Endothelial cell of umbilical vein (primary cell): ENCODE results near the gene LRRN3. TPM values are rescaled to one million over a fixed set of nuclear protein-coding genes. Genes with fewer than 3 reads are reported as not detected.

Experiments used
- BruUV-seq: library from RNA; stranded (reverse); fragments of 400-500 nt; replicated peaks from 2 replicates; lab custom pipeline; 2021; lab: Mats Ljungman, UMichigan
- CTCF ChIA-PET: fragments of 300-600, 350-600 bp; sonication (Branson Sonifier 250); formaldehyde crosslinking; loops from one replicate; lab custom pipeline; 2021; ENCODE audit warnings: antibody characterized with exemption, inconsistent platforms; lab: Charles Lee
- POLR2A ChIA-PET: fragments of 300-600, 350-600 bp; sonication (Branson Sonifier 250); formaldehyde crosslinking; loops from one replicate; lab custom pipeline; 2021; ENCODE audit warnings: antibody characterized with exemption, inconsistent platforms; lab: Charles Lee
- DNase-seq: peaks from one replicate; pipeline ENCODE4 v3.0.0-alpha.2; 2011; ENCODE audit warnings: low read depth, low spot score
- FAIRE-seq: peaks from 2 replicates; lab custom pipeline; 2011; peaks lifted over from hg19 to GRCh38; lab: Jason Lieb, UNC
- H2AFZ ChIP-seq: 2 replicates; pipeline ENCODE4 v1.6.0; 2012; ENCODE audit warnings: low read depth, low read length, control low read depth, inconsistent platforms
- H3K27ac ChIP-seq: 2 replicates; pipeline ENCODE4 v1.5.1; 2011; ENCODE audit warnings: low read depth, mild to moderate bottlenecking, control low read depth, low read length, moderate library complexity; ENCODE audit not compliant: insufficient read depth
- H3K27me3 ChIP-seq, 2 experiments: 2 replicates each; pipeline versions ENCODE4 v1.6.0 to v1.6.1; 2011; ENCODE audit warnings: low read length in 2 of 2, mixed read lengths in 1 of 2; ENCODE audit not compliant: control insufficient read depth in 2 of 2, insufficient read depth in 2 of 2
- H3K36me3 ChIP-seq, 2 experiments: 2 replicates in 1 of 2; 3 replicates in 1 of 2; pipeline ENCODE4 v1.5.1; 2011; ENCODE audit warnings: low read length in 2 of 2, mild to moderate bottlenecking in 1 of 2, moderate library complexity in 1 of 2; ENCODE audit not compliant: control insufficient read depth in 2 of 2, insufficient read depth in 2 of 2; ENCODE audit errors: extremely low read depth in 1 of 2
- H3K4me1 ChIP-seq: 3 replicates; pipeline ENCODE4 v1.5.1; 2011; ENCODE audit warnings: mild to moderate bottlenecking, low read length; ENCODE audit not compliant: control insufficient read depth, insufficient read depth; ENCODE audit errors: extremely low read depth
- H3K4me2 ChIP-seq: 2 replicates; pipeline ENCODE4 v1.6.1; 2011; ENCODE audit warnings: low read length, control low read depth, mixed read lengths; ENCODE audit not compliant: insufficient read depth
- H3K4me3 ChIP-seq, 3 experiments: fragments of 200-600 bp in 1 of 3; sonication (generic), shearing (Covaris generic) in 1 of 3; replicated peaks in 1 of 3; 2 replicates each; pipeline ENCODE4 v1.5.1; 2011 to 2016; ENCODE audit warnings: control low read depth in 3 of 3, low read length in 3 of 3, mild to moderate bottlenecking in 2 of 3, inconsistent platforms in 1 of 3, low read depth in 1 of 3, moderate library complexity in 1 of 3; ENCODE audit not compliant: insufficient read depth in 1 of 3
- H3K79me2 ChIP-seq: 2 replicates; pipeline ENCODE4 v1.6.0; 2012; ENCODE audit warnings: low read length, inconsistent platforms; ENCODE audit not compliant: control insufficient read depth, insufficient read depth
- H3K9ac ChIP-seq: replicated peaks from 2 replicates; pipeline ENCODE3; 2011; ENCODE audit warnings: low read length, control low read depth; ENCODE audit not compliant: insufficient read depth; ENCODE audit errors: extremely low read depth
- H3K9me1 ChIP-seq: replicated peaks from 3 replicates; pipeline ENCODE4 v1.6.0; 2011; ENCODE audit warnings: mild to moderate bottlenecking, low read length; ENCODE audit not compliant: control insufficient read depth, insufficient read depth; ENCODE audit errors: extremely low read depth
- H3K9me3 ChIP-seq: replicated peaks from 2 replicates; pipeline ENCODE4 v1.5.1; 2012; ENCODE audit warnings: low read length, inconsistent platforms; ENCODE audit not compliant: control insufficient read depth, insufficient read depth
- H4K20me1 ChIP-seq: replicated peaks from 2 replicates; pipeline ENCODE3; 2011; ENCODE audit warnings: mild to moderate bottlenecking, low read length; ENCODE audit not compliant: control insufficient read depth, insufficient read depth; ENCODE audit errors: extremely low read depth
- CTCF ChIP-seq, 2 donors: IDR thresholded peaks; 1 replicate in 1 of 2; 2 replicates in 1 of 2; pipeline ENCODE4 v1.5.1; 2011; ENCODE audit warnings: low read length in 2 of 2, mild to moderate bottlenecking in 2 of 2, moderate library complexity in 2 of 2, control low read depth in 1 of 2, inconsistent platforms in 1 of 2, low read depth in 1 of 2; ENCODE audit not compliant: insufficient read depth in 1 of 2; ENCODE audit errors: extremely low read depth in 1 of 2
- EZH2 ChIP-seq: IDR thresholded peaks from 2 replicates; pipeline ENCODE4 v1.6.1; 2012; ENCODE audit warnings: borderline replicate concordance, low read depth, mild to moderate bottlenecking, moderate library complexity, low read length, inconsistent platforms; ENCODE audit not compliant: severe bottlenecking
- FOS ChIP-seq: IDR thresholded peaks from 2 replicates; pipeline ENCODE4 v1.6.1; 2011; ENCODE audit warnings: mild to moderate bottlenecking, low read length, moderate library complexity, borderline replicate concordance; ENCODE audit not compliant: insufficient read depth
- GATA2 ChIP-seq: IDR thresholded peaks from 2 replicates; pipeline ENCODE4 v1.7.0; 2011; ENCODE audit warnings: low read depth, mild to moderate bottlenecking, moderate library complexity, mixed read lengths, low read length; ENCODE audit not compliant: insufficient read length, insufficient read depth
- JUN ChIP-seq: IDR thresholded peaks from 2 replicates; pipeline ENCODE4 v1.6.1; 2011; ENCODE audit warnings: borderline replicate concordance, low read depth; ENCODE audit not compliant: insufficient read length, insufficient read depth
- MAX ChIP-seq: IDR thresholded peaks from 2 replicates; pipeline ENCODE4 v1.6.1; 2011; ENCODE audit not compliant: insufficient read depth, insufficient read length
- MYC ChIP-seq: IDR thresholded peaks from one replicate; pipeline ENCODE4 v1.6.1; 2011; ENCODE audit warnings: mild to moderate bottlenecking, low read depth, low read length
- POLR2A ChIP-seq: IDR thresholded peaks from 2 replicates; pipeline ENCODE4 v1.6.1; 2012; ENCODE audit warnings: low read depth, mild to moderate bottlenecking, control low read depth, low read length
- POLR2AphosphoS5 ChIP-seq: IDR thresholded peaks from 2 replicates; pipeline ENCODE4 v1.6.1; 2012; ENCODE audit warnings: low read depth, mild to moderate bottlenecking, control low read depth, low read length, moderate library complexity; ENCODE audit not compliant: insufficient read depth
- dilution Hi-C: fragments of 300-500 bp; cut with MboI; formaldehyde crosslinking; loops from one replicate; pipeline ENCODE4 v1.15.0; 2019; ENCODE audit warnings: low sequenced_read_pairs; ENCODE audit not compliant: extremely low pct_ligation_motif_present
- intact Hi-C: fragments of 100-400 bp; cut with micrococcal nuclease; formaldehyde crosslinking; loops from one replicate; pipeline ENCODE4 v1.10.0; 2022
- polyA plus RNA-seq, 4 experiments: library from polyadenylated mRNA; depleted of rRNA in 3 of 4; stranded (reverse) in 3 of 4; unstranded in 1 of 4; fragments of >200 nt; gene quantifications; 2 replicates each; pipeline versions ENCODE4 v1.2.1 to v1.2.3, GENCODE V29; 2011 to 2012; ENCODE audit warnings: missing spikeins in 1 of 4
- total RNA-seq: library from RNA; stranded (reverse); gene quantifications from 2 replicates; pipeline ENCODE4 v1.2.3, GENCODE V29; 2021

LRRN3 gene
- total and polyA plus RNA-seq, 2 donors (not counting 3 experiments of a cell fraction or from before 2014, with no cell fraction given): not detected

- Histone ChIP-seq H4K20me1 (no peaks in the 10 kb centered on the region), H3K9me1 (no peaks in the 10 kb centered on the region), H3K27me3 (no peaks in the 10 kb centered on the region), H3K9me3 (no peaks in the 10 kb centered on the region), H3K4me2 (no peak overlapping the region), H3K36me3 (no peaks in the 10 kb centered on the region), H3K4me1 (no peaks in the 10 kb centered on the region), H3K27ac (no peak overlapping the region), H3K4me3 (no peak overlapping the region), H3K79me2 (no peaks in the 10 kb centered on the region), H3K9ac (no peak overlapping the region), H2AFZ (no peak overlapping the region)
- FAIRE-seq: no peak
- DNase-seq: no peak
- intact Hi-C loops (loop anchor here (1.0 to 10.0 kb wide), 3 partner anchors 654 to 1255 kb away; no protein-coding TSS in a partner anchor), dilution Hi-C loops (no loop called here)
- CTCF ChIA-PET: interaction anchor here (0.7 to 2.2 kb wide), 33 partner anchors 9 to 1255 kb away, joined by 3 to 16 read pairs (median 4); partner anchors contain the start of gene IMMP2L
- POLR2A ChIA-PET: no interaction called here
- no peak for TF ChIP-seq MYC
- no peak for TF ChIP-seq FOS
- no peak for TF ChIP-seq GATA2
- TF ChIP-seq POLR2AphosphoS5: no peak
- TF ChIP-seq EZH2: no peak
- TF ChIP-seq CTCF (IDR thresholded peaks at IDR 0.05; ENCODE audit: extremely low read depth in 1 of 2, insufficient read depth in 1 of 2, low read depth in 1 of 2, low read length in 2 of 2): no peak
- TF ChIP-seq POLR2A: no peak
- no peak for TF ChIP-seq MAX
- no peak for TF ChIP-seq JUN
- BruUV-seq: no TSS peak
Measured at GRCh38 chr7:111098926-111099250, 8.0 kb downstream of the LRRN3 start.
